Erythroblast (primary cell): ENCODE results near the gene LRRN3.

Experiments used
- GATA1 ChIP-seq: IDR thresholded peaks from 2 replicates; pipeline ENCODE4 v1.6.1; 2011; ENCODE audit warnings: low read depth, mild to moderate bottlenecking, control low read depth, low read length, moderate library complexity
- POLR2A ChIP-seq: IDR thresholded peaks from 2 replicates; pipeline ENCODE4 v1.6.1; 2011; ENCODE audit warnings: mild to moderate bottlenecking, low read length

- no peak for TF ChIP-seq POLR2A
- no peak for TF ChIP-seq GATA1
Measured at GRCh38 chr7:111101856-111102646, 11.1 kb downstream of the LRRN3 start.
